Cardiac muscle cell (in vitro differentiated cells and primary cell): ENCODE results near the gene PQBP1. TPM values are rescaled to one million over a fixed set of nuclear protein-coding genes. Genes with fewer than 3 reads are reported as not detected.

Source experiments
- DNase-seq, 2 donors: peaks; one replicate each; pipeline versions ENCODE4 v3.0.0 to v3.0.0-alpha.2; 2010 to 2017; ENCODE audit warnings: low read depth in 1 of 2, low spot score in 1 of 2
- H3K27ac ChIP-seq: fragments of 200-600 bp; sonication (generic); 2 replicates; pipeline ENCODE4 v1.5.1; 2016
- H3K27me3 ChIP-seq: fragments of 200-600 bp; sonication (generic); 2 replicates; pipeline ENCODE4 v1.6.0; 2016; ENCODE audit warnings: control low read depth
- H3K36me3 ChIP-seq: fragments of 200-600 bp; sonication (generic); 2 replicates; pipeline ENCODE4 v1.5.1; 2016; ENCODE audit warnings: control low read depth
- H3K4me1 ChIP-seq: fragments of 200-600 bp; sonication (generic); 2 replicates; pipeline ENCODE4 v1.8.1; 2017; ENCODE audit warnings: low read depth, mild to moderate bottlenecking, mixed run types
- H3K4me3 ChIP-seq: fragments of 200-600 bp; sonication (generic); 2 replicates; pipeline ENCODE4 v1.5.1; 2016; ENCODE audit warnings: mild to moderate bottlenecking
- H3K9me3 ChIP-seq: fragments of 200-600 bp; sonication (generic); 2 replicates; pipeline ENCODE4 v1.5.1; 2017; ENCODE audit warnings: low read depth, mild to moderate bottlenecking, control low read depth
- polyA plus RNA-seq: library from polyadenylated mRNA; unstranded; fragments of >200 nt; fragmentation: Nextera tagmentation; extraction: Ambion mirVana; gene quantifications from 2 replicates; pipeline ENCODE4 v1.2.1, GENCODE V29; 2016
- total RNA-seq: library from RNA; depleted of rRNA; stranded (reverse); fragments of >200 nt; gene quantifications from 2 replicates; pipeline ENCODE4 v1.2.3, GENCODE V29; 2016
- TF ChIP-seq, protein P1 (sequence below): IDR thresholded peaks from 2 replicates; pipeline ENCODE4 v1.5.1; 2012; ENCODE audit warnings: low read depth, mild to moderate bottlenecking, low read length

The PQBP1 gene
- total and polyA plus RNA-seq, 2 experiments from 2014 or later: 74.8 to 114 TPM

DNA sequence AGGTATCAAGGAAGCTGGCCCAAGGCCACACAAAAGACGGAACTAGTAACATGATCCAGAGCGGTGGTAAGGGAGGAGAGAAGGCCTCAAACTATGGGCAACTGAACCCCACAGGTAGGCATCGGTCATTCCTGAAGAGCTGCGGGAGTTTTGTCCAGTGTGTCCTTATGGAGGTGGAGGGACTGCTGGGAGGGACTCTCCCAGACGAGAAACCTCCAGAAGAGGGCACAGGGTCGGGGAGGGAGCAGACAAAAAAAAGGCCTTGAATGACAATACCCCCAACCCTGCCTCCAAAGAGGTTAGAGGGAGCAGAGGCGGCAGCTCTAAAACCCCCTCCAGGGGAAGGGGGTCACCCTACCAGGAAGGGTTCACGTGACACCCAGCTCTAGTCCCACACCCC, 6.5 kb downstream of the PQBP1 start:
- no peak for DNase-seq
- TF ChIP-seq, protein P1, sequence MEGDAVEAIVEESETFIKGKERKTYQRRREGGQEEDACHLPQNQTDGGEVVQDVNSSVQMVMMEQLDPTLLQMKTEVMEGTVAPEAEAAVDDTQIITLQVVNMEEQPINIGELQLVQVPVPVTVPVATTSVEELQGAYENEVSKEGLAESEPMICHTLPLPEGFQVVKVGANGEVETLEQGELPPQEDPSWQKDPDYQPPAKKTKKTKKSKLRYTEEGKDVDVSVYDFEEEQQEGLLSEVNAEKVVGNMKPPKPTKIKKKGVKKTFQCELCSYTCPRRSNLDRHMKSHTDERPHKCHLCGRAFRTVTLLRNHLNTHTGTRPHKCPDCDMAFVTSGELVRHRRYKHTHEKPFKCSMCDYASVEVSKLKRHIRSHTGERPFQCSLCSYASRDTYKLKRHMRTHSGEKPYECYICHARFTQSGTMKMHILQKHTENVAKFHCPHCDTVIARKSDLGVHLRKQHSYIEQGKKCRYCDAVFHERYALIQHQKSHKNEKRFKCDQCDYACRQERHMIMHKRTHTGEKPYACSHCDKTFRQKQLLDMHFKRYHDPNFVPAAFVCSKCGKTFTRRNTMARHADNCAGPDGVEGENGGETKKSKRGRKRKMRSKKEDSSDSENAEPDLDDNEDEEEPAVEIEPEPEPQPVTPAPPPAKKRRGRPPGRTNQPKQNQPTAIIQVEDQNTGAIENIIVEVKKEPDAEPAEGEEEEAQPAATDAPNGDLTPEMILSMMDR: no peak
- H3K4me3 ChIP-seq: no peak overlapping the region
- H3K27ac ChIP-seq: no peak overlapping the region
- H3K36me3 ChIP-seq: peaks cover 3% of the 10 kb centered on the region
- no peaks in the 10 kb centered on the region for H3K9me3 ChIP-seq
- no peaks in the 10 kb centered on the region for H3K27me3 ChIP-seq
- H3K4me1 ChIP-seq: no peaks in the 10 kb centered on the region

DNA sequence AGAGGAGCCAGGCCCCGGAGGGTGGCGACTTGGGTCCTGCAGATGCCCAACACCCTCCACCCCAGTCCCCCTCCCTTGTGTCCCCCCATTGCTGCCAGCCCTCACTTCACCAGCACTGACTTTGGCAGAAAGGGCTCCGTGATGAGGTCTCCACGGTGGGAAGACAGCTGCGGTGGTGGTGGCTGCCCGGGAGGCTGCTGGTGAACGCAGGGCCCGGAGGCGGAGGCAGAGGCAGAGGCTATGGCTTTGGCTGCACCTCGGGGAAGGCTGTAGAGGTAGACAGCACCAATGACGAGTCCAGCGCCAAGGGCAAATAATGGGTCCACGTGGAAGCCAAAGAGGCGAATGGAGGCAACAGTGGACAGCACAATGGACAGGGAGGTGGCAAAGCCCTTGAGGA, 6.9 kb downstream of the PQBP1 start:
- H3K9me3 ChIP-seq: no peaks in the 10 kb centered on the region
- H3K36me3 ChIP-seq: peaks cover 3% of the 10 kb centered on the region
- DNase-seq: no peak
- H3K4me1 ChIP-seq: no peaks in the 10 kb centered on the region
- TF ChIP-seq, protein P1: no peak
- H3K27ac ChIP-seq: no peak overlapping the region
- H3K27me3 ChIP-seq: no peaks in the 10 kb centered on the region
- H3K4me3 ChIP-seq: no peak overlapping the region

DNA sequence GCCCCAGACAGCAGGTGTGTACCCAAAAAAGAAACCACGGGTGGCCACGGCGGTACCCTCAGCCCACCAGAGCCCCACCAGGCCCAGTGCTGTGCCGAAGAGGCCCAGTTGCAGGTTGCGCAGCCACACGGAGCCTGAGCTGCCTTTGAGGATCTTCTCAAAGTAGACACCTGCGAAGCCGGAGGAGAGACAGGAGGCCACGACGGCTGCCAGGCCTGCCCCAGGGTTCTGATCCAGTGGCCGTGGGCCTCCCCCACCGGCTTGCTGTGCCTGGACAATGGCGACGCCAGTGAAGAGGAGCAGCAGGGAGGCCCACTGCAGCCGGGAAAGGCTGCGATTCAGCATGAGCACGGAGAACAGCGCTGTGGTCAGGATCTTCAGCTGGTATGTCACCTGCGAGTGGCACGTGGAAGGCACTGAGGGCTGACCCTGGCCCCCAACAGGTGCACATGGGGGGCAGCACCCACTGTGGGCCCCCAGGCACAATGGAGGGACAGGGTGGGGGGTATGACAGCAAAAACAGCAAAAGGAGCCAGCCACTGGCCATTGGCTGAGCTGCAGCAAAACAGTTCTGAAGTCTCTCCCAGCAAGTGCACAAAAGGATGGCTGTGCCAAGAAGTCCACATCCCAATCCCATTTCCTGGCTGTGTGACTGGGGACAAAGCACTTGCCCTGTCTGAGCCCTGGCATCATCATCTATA, 7.5 kb downstream of the PQBP1 start:
- Histone ChIP-seq H3K4me1 (no peaks in the 10 kb centered on the region), H3K27me3 (no peaks in the 10 kb centered on the region), H3K36me3 (peaks cover 3% of the 10 kb centered on the region), H3K4me3 (no peak overlapping the region), H3K27ac (no peak overlapping the region), H3K9me3 (no peaks in the 10 kb centered on the region)
- no peak for DNase-seq
- TF ChIP-seq, protein P1: no peak

DNA sequence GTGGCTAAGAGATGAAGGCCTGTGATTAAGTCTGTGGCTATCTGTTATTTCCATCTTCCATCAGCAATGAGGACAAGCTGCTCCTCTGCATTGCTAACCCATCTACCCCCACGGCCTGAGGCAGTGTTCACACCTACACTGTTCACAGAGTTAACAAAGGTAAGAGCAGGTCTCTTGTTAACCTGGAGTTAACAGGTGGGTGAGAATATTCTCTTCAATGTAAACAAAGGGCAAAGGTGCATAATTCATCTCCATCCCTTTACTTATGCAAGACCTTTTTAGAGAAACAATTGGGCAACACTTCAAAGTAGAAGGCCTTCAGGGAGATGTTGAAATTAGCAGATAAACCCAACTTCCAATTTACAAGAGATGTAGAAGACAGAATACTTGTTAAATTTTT, 10.9 kb downstream of the PQBP1 start:
- Histone ChIP-seq H3K27ac (no peak overlapping the region), H3K27me3 (no peaks in the 10 kb centered on the region), H3K9me3 (no peaks in the 10 kb centered on the region), H3K36me3 (peaks cover under 1% of the 10 kb centered on the region), H3K4me3 (no peak overlapping the region), H3K4me1 (peaks cover 4% of the 10 kb centered on the region)
- TF ChIP-seq, protein P1: no peak
- DNase-seq: no peak

DNA sequence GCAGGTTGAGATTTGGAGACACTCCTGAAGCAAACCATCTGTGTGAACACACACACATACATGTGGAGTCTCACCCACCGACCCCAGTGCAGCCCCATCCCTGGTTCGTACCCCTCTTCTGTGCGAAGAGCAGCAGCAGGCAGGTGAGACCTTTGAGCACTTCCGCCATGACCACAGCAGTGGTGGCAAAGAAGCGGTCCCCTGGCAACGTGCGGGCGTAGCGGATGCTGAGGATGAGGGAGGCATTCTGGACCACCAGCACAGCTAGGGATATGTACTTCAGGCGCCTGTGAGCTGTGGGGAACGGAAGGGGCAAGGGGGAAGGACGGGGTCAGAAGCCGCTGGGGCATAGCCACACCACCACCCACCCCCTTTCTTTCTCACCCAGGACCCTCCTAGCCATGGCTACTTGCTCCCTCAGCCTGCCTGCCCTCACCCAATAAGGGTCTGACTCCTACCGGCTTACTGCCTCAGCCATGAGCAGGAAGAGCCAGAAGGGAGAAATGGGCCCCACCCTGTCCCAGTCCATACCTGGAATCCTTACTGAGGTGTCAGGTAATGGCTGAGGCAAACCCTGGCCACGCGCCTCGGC, 12.1 kb downstream of the PQBP1 start:
- H3K4me1 ChIP-seq: peaks cover 4% of the 10 kb centered on the region
- no peaks in the 10 kb centered on the region for H3K9me3 ChIP-seq
- no peaks in the 10 kb centered on the region for H3K27me3 ChIP-seq
- H3K36me3 ChIP-seq: peaks cover 6% of the 10 kb centered on the region
- DNase-seq: no peak
- no peak overlapping the region for H3K4me3 ChIP-seq
- H3K27ac ChIP-seq: no peak overlapping the region
- TF ChIP-seq, protein P1: no peak
